Measurements from ENCODE around the gene POLR2M. TPM values are rescaled to one million over a fixed set of nuclear protein-coding genes. Genes with fewer than 3 reads are reported as not detected.

Gene POLR2M
- total RNA-seq, 6 experiments from 2014 or later, result 10.9 to 31.4 (median 19.7) TPM

GRCh38 chr15:57763176-57763964 lies 56.9 kb downstream of the POLR2M start:
- 86% methylated on average over 1 of the region's 5 CpGs for WGBS (ENCODE audit: insufficient coverage, low coverage, low lambda C conversion rate, missing lambda C conversion rate)
- DNase-seq (no peak), ATAC-seq (no peak)
- Histone ChIP-seq H3K4me1 (no peaks in the 10 kb centered on the region), H3K27me3 (no peaks in the 10 kb centered on the region), H3K36me3 (no peaks in the 10 kb centered on the region), H3K4me3 (no peak overlapping the region), H3K9me3 (no peaks in the 10 kb centered on the region), H3K27ac (no peak overlapping the region)
- intact Hi-C loops (cut with DNase I), result loop anchor here in 1 of 2 donors (10.0 kb wide), 1 partner anchor 91 kb away; no protein-coding TSS in a partner anchor
- no peak for TF ChIP-seq POLR2A (IDR thresholded peaks at IDR 0.05)
- TF ChIP-seq, protein P1, sequence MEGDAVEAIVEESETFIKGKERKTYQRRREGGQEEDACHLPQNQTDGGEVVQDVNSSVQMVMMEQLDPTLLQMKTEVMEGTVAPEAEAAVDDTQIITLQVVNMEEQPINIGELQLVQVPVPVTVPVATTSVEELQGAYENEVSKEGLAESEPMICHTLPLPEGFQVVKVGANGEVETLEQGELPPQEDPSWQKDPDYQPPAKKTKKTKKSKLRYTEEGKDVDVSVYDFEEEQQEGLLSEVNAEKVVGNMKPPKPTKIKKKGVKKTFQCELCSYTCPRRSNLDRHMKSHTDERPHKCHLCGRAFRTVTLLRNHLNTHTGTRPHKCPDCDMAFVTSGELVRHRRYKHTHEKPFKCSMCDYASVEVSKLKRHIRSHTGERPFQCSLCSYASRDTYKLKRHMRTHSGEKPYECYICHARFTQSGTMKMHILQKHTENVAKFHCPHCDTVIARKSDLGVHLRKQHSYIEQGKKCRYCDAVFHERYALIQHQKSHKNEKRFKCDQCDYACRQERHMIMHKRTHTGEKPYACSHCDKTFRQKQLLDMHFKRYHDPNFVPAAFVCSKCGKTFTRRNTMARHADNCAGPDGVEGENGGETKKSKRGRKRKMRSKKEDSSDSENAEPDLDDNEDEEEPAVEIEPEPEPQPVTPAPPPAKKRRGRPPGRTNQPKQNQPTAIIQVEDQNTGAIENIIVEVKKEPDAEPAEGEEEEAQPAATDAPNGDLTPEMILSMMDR (IDR thresholded peaks at IDR 0.05), result no peak

Other genes starting within 250 kb of the POLR2M start
- under 1 TPM in 4 of 6 experiments, not detected in 2; 0.24 to 0.65 (median 0.61) TPM for gene MYZAP, start 114.8 kb upstream of the POLR2M start, total RNA-seq